Measurements from ENCODE around the gene MYH10. TPM values are rescaled to one million over a fixed set of nuclear protein-coding genes. Genes with fewer than 3 reads are reported as not detected.

The MYH10 gene
- 67.4 and 250 TPM in 2 replicates for total RNA-seq (2011; cell fraction: chromatin; rRNA removed; ENCODE audit: low replicate concordance)
- total RNA-seq (2011; cell fraction: nucleolus; rRNA removed): 31.9 and 47.6 TPM in 2 replicates
- total RNA-seq (2011; cell fraction: nucleoplasm; rRNA removed): 49.3 and 53.9 TPM in 2 replicates
- total RNA-seq (2014; rRNA removed) (83.7 and 92.6 TPM in 2 replicates), total RNA-seq (2014; rRNA removed; fragmentation: Illumina TruSeq; extraction: Trizol) (41.3 and 48.4 TPM in 2 replicates), total RNA-seq (2015; rRNA removed; fragmentation: Illumina TruSeq; extraction: Trizol) (38.5 and 39.7 TPM in 2 replicates), total RNA-seq (2021) (90.1 and 95.3 TPM in 2 replicates), polyA plus RNA-seq (2011; rRNA removed) (34.6 and 38.8 TPM in 2 replicates), polyA plus RNA-seq (2014; fragmentation: Illumina TruSeq; extraction: Trizol) (59.0 and 68.9 TPM in 2 replicates), polyA plus RNA-seq (2014; fragmentation: Nextera tagmentation; extraction: Ambion mirVana) (10 to 100 TPM; 16.3 to 26.1 TPM), polyA plus RNA-seq (2014; rRNA removed) (38.7 and 39.3 TPM in 2 replicates), polyA minus RNA-seq (2011; rRNA and poly(A)+ RNA removed) (95.5 and 107 TPM in 2 replicates), Bru-seq, nascent RNA (percentile 78 among the genes with signal in this experiment), BruChase-seq, experiment 1, labeled RNA remaining after a 2-hour chase (percentile 80 among the genes with signal in this experiment), BruChase-seq, experiment 2, labeled RNA remaining after a 6-hour chase (percentile 82 among the genes with signal in this experiment)
- 27.1 and 27.6 TPM in 2 replicates for polyA plus RNA-seq (2011; cell fraction: cytosol; rRNA removed)
- 41.9 and 53.7 TPM in 2 replicates for polyA plus RNA-seq (2011; cell fraction: nucleus; rRNA removed)
- polyA plus RNA-seq (2012): 35.6 and 48.6 TPM in 2 replicates
- 77.2 and 89.1 TPM in 2 replicates for polyA minus RNA-seq (2011; cell fraction: cytosol; rRNA and poly(A)+ RNA removed)
- polyA minus RNA-seq (2011; cell fraction: nucleus; rRNA and poly(A)+ RNA removed): 28.9 and 59.1 TPM in 2 replicates
- long read RNA-seq, experiment 1, full-length matches to known transcripts: 5 of 206 reads
- long read RNA-seq, experiment 1, partial matches to known transcripts: 156 of 206 reads
- long read RNA-seq, experiment 1, other reads (novel, unspliced or antisense): 45 of 206 reads
- long read RNA-seq, experiment 2, full-length matches to known transcripts: 2 of 64 reads
- long read RNA-seq, experiment 2, partial matches to known transcripts: 28 of 64 reads
- long read RNA-seq, experiment 2, other reads (novel, unspliced or antisense): 34 of 64 reads
- long read RNA-seq, experiment 3, partial matches to known transcripts: 34 of 48 reads
- long read RNA-seq, experiment 3, other reads (novel, unspliced or antisense): 14 of 48 reads

- Histone ChIP-seq H3K9ac (ENCODE audit: insufficient read depth in 1 of 2, low read depth in 2 of 2, low read length in 2 of 2) (peak within 1 kb of the TSS; percentile 78 to 94), H4K20me1 (replicated peaks; ENCODE audit: control insufficient read depth, insufficient read depth, low read length) (peaks cover 16% of the 10 kb centered on the region; the same call in 1 of the 2 replicates), H3K79me2 (ENCODE audit: control insufficient read depth, insufficient read depth, low read length) (peaks cover 52% of the 10 kb centered on the region), H3K4me2 (ENCODE audit: insufficient read depth, low read length) (peak within 1 kb of the TSS; percentile 82), H3K27ac (ENCODE audit: extremely low read depth, low read depth, low read length) (peak within 1 kb of the TSS; percentile 91), H3K9me3 (replicated peaks; ENCODE audit: control insufficient read depth, insufficient read depth, low read depth, low read length) (no peaks in the 10 kb centered on the region), H3K4me3 (peak within 1 kb of the TSS; percentile 84), H3K4me1 (replicated peaks in 1 of 2; ENCODE audit: control insufficient read depth in 2 of 2, insufficient read depth in 2 of 2, low read length in 2 of 2) (peaks cover 17 to 18% of the 10 kb centered on the region in 2 experiments; a peak in 4 of 5 replicates), H2AFZ (ENCODE audit: low read depth, low read length) (peak within 1 kb of the TSS; percentile 96), H3K36me3 (ENCODE audit: control insufficient read depth, insufficient read depth, low read length) (peaks cover 12% of the 10 kb centered on the region; the same call in 2 of the 3 replicates), H3K27me3 (ENCODE audit: control insufficient read depth in 2 of 2, insufficient read depth in 2 of 2, low read length in 2 of 2) (no peaks in the 10 kb centered on the region), H3K9me1 (ENCODE audit: control insufficient read depth, insufficient read depth, low read length) (no peaks in the 10 kb centered on the region)
- ATAC-seq (no peak), FAIRE-seq (no peak), DNase-seq (ENCODE audit: extremely low read depth in 1 of 4, low spot score in 3 of 4) (peak in 2 of 4 experiments; percentile 31 to 32)
- intact Hi-C loops (cut with micrococcal nuclease) (no loop called here), in situ Hi-C loops (cut with MboI) (no loop called here)
- WGBS (ENCODE audit: insufficient coverage, low coverage, missing lambda C conversion rate): 3% methylated on average over 5 of the region's 33 CpGs
- BruUV-seq (replicated peaks): no TSS peak
- ChIA-PET CTCF (ENCODE audit: low intra/inter-chr PET ratio) (no interaction called here), POLR2A (interaction anchor here (0.6 to 0.7 kb wide), 4 partner anchors 8 to 553 kb away, joined by 3 to 4 read pairs (median 3); no protein-coding TSS in a partner anchor)
- TF ChIP-seq FOXA3 (CRISPR knock-in tag; conservative IDR thresholded peaks at IDR 0.05 in 1 of 2, IDR thresholded peaks at IDR 0.05 in 1 of 2): no peak
- no peak for TF ChIP-seq GATA2 (CRISPR knock-in tag; IDR thresholded peaks at IDR 0.05)
- TF ChIP-seq RBBP5 (IDR thresholded peaks at IDR 0.05; ENCODE audit: borderline replicate concordance, insufficient read depth, low read length, poor library complexity, severe bottlenecking): peak; percentile 17
- TF ChIP-seq ZNF766 (CRISPR knock-in tag; conservative IDR thresholded peaks at IDR 0.05): no peak
- no peak for TF ChIP-seq MTA3 (IDR thresholded peaks at IDR 0.05; ENCODE audit: borderline replicate concordance)
- TF ChIP-seq RBFOX2 (IDR thresholded peaks at IDR 0.05; ENCODE audit: low read depth, low read length): peak; percentile 76
- TF ChIP-seq SUPT5H (IDR thresholded peaks at IDR 0.05): peak; percentile 70
- TF ChIP-seq FOXK2 (conservative IDR thresholded peaks at IDR 0.05 in 1 of 2, IDR thresholded peaks at IDR 0.05 in 1 of 2; ENCODE audit: low read depth in 2 of 2): no peak
- TF ChIP-seq PATZ1 (CRISPR knock-in tag; IDR thresholded peaks at IDR 0.05; ENCODE audit: borderline replicate concordance): no peak
- TF ChIP-seq OTX1 (CRISPR knock-in tag; IDR thresholded peaks at IDR 0.05): no peak
- TF ChIP-seq ZNF23 (CRISPR knock-in tag; IDR thresholded peaks at IDR 0.05): no peak
- no peak for TF ChIP-seq SNAPC5 (CRISPR knock-in tag; IDR thresholded peaks at IDR 0.05)
- TF ChIP-seq RAD21 (CRISPR knock-in tag; conservative IDR thresholded peaks at IDR 0.05 in 1 of 2, IDR thresholded peaks at IDR 0.05 in 1 of 2): 0 out of 4 replicates have a peak, but pooled peaks of 1 of the 2 experiments have one; percentile 6
Observed at GRCh38 chr17:8630227-8630801, at the start of gene MYH10. TSS of gene MYH10 (minus strand) at chr17:8630725. CDS start at chr17:8623246, 7,479 bp downstream.

Measured in K562 (cell line).